Activated naive CD8-positive, alpha-beta T cell treated with anti-CD3 and anti-CD28 coated beads, Interleukin-2, amount 50 U/mL, for 24 hours (primary cell): ENCODE data around the gene ZEB1.
"Not testable (repeated sequence)": the region's sequence is repeated elsewhere in the genome, so short reads cannot be mapped to it uniquely, and the experiment has no call there.

Experiments used
- ATAC-seq: fragments of 150-1000 bp; cut with Tn5 transposase; one replicate; pipeline ENCODE4 v1.10.0; 2021
- DNase-seq: peaks from one replicate; pipeline ENCODE4 v3.0.0; 2021
- H3K27ac Mint-ChIP-seq: one replicate; pipeline ENCODE4 v1.8.0; 2021; ENCODE audit warnings: mild to moderate bottlenecking, mixed read lengths
- H3K27me3 Mint-ChIP-seq: one replicate; pipeline ENCODE4 v1.8.0; 2021; ENCODE audit warnings: mixed read lengths
- H3K36me3 Mint-ChIP-seq: one replicate; pipeline ENCODE4 v1.8.0; 2021; ENCODE audit warnings: low read depth, mixed read lengths
- H3K4me1 Mint-ChIP-seq: one replicate; pipeline ENCODE4 v1.8.0; 2021; ENCODE audit warnings: mixed read lengths
- H3K4me3 Mint-ChIP-seq: one replicate; pipeline ENCODE4 v1.8.0; 2021; ENCODE audit warnings: mild to moderate bottlenecking, moderate library complexity, mixed read lengths
- H3K9me3 Mint-ChIP-seq: one replicate; pipeline ENCODE4 v1.8.0; 2021; ENCODE audit warnings: mixed read lengths

ZEB1 gene

GRCh38 chr10:31557854-31558253, 238.8 kb downstream of the ZEB1 start:
- no peaks in the 10 kb centered on the region for H3K4me1 Mint-ChIP-seq
- peaks cover 2% of the 10 kb centered on the region for H3K36me3 Mint-ChIP-seq
- H3K9me3 Mint-ChIP-seq, result peaks cover 38% of the 10 kb centered on the region
- DNase-seq (no peak), ATAC-seq (no peak)
- H3K4me3 Mint-ChIP-seq, result no peak overlapping the region
- H3K27me3 Mint-ChIP-seq, result peaks cover 10% of the 10 kb centered on the region
- H3K27ac Mint-ChIP-seq, result no peak overlapping the region

DNA sequence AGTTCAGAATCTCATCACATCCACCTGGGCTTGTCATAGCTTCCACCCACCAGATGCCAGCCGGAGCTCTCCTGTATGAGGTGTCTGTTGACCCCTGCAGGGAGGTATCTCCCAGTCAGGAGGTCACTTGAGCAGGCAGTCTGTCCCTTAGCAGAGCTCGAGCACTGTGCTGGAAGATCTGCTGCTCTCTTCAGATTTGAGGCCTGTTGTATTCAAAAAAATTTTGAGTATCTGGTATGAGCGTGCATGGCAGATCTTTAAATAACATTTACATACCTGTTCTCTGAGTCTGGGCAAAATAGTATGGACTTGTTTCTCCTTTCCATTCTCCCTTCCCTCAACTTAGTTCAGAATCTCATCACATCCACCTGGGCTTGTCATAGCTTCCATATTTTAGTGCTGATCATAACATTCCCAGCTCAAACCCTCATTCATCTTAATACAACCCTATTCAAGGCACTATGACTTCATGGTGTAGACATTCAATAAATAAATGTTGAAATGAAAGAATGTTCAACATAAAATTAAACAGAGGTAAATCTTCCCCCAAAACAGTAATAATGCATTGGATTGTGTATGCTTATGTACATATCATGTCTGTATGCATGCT, 249.3 kb downstream of the ZEB1 start:
- ATAC-seq, H3K9me3 Mint-ChIP-seq, H3K36me3 Mint-ChIP-seq, H3K4me1 Mint-ChIP-seq, H3K4me3 Mint-ChIP-seq, DNase-seq, H3K27ac Mint-ChIP-seq: not testable (repeated sequence)
- peaks cover 13% of the 10 kb centered on the region for H3K27me3 Mint-ChIP-seq

DNA sequence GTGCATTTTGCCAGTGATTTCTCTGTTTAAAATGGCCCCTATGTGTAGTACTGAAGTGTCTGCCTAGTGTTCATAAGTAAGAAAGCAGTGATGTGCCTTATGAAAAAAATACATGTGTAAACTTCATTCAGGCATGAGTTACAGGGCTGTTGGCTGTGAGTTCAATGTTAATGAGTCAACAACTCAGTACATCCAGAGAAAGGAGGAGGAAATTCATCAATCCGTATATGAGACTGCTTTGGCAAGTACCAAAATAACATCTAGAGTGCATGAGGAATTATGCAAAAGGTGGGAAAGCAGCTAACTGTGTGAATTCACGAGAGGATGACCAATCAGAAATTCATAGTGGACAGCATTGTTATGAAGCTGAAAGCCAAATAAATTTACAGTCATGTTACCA, 255.6 kb downstream of the ZEB1 start:
- ATAC-seq (no peak), DNase-seq (no peak)
- no peak overlapping the region for H3K27ac Mint-ChIP-seq
- H3K4me1 Mint-ChIP-seq, result peaks cover 10% of the 10 kb centered on the region
- peaks cover 2% of the 10 kb centered on the region for H3K36me3 Mint-ChIP-seq
- peaks cover 2% of the 10 kb centered on the region for H3K27me3 Mint-ChIP-seq
- H3K4me3 Mint-ChIP-seq, result no peak overlapping the region
- H3K9me3 Mint-ChIP-seq, result peaks cover 4% of the 10 kb centered on the region

- H3K27ac Mint-ChIP-seq, result no peak overlapping the region
Observed at GRCh38 chr10:31578181-31578852, 259.3 kb downstream of the ZEB1 start.

DNA sequence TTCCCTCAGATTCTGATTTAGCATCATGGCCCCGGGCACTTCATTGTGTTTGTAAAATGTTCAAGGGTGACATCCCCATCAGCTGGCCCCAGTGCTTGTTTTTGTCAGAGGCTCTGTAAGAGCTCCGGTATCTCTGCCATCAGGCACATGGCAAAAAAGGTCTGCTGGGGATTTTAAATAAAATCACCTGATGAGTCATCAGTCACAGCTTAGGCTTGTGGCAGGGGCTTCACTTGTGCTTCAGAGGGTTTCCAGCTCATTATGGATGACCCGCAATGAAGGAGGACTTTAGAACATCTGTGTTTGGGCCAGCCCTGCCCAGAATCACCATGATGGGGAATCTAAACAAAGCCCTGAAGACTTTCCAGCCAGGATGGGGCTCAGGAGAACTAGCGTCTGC, 259.9 kb downstream of the ZEB1 start:
- ATAC-seq (peak; percentile 60), DNase-seq (no peak)
- H3K4me1 Mint-ChIP-seq, result peaks cover 17% of the 10 kb centered on the region
- peaks cover 4% of the 10 kb centered on the region for H3K9me3 Mint-ChIP-seq
- H3K27ac Mint-ChIP-seq, result no peak overlapping the region
- H3K36me3 Mint-ChIP-seq, result peaks cover 2% of the 10 kb centered on the region
- no peak overlapping the region for H3K4me3 Mint-ChIP-seq
- no peaks in the 10 kb centered on the region for H3K27me3 Mint-ChIP-seq

More at GRCh38 chr10:31578181-31578852, 259.3 kb downstream of the ZEB1 start:
- Mint-ChIP-seq H3K4me3 (no peak overlapping the region), H3K4me1 (peaks cover 17% of the 10 kb centered on the region), H3K36me3 (peaks cover 2% of the 10 kb centered on the region), H3K9me3 (peaks cover 4% of the 10 kb centered on the region), H3K27me3 (no peaks in the 10 kb centered on the region)
- no peak for DNase-seq
- ATAC-seq, result peak; percentile 50
